H9 (cell line): ENCODE measurements around the gene ARHGAP15. TPM values are rescaled to one million over a fixed set of nuclear protein-coding genes. Genes with fewer than 3 reads are reported as not detected.

Source experiments
- DNase-seq: peaks from one replicate; pipeline ENCODE4 v3.0.0-alpha.2; 2017
- H2AFZ ChIP-seq: one replicate; pipeline ENCODE4 v1.6.1; 2013; ENCODE audit warnings: mild to moderate bottlenecking, low read length, control low read depth, moderate library complexity
- H2AK5ac ChIP-seq: 2 replicates; pipeline ENCODE4 v1.6.1; 2013; ENCODE audit warnings: low read length, control low read depth, mixed read lengths; ENCODE audit not compliant: insufficient read length
- H2BK120ac ChIP-seq: one replicate; pipeline ENCODE4 v1.6.1; 2013; ENCODE audit warnings: low read depth, mild to moderate bottlenecking, low read length, control low read depth, inconsistent platforms; ENCODE audit not compliant: poor library complexity, severe bottlenecking
- H2BK12ac ChIP-seq: 2 replicates; pipeline ENCODE4 v1.6.1; 2013; ENCODE audit warnings: low read length, control low read depth, mixed read lengths, low read depth; ENCODE audit not compliant: insufficient read length
- H2BK15ac ChIP-seq: 2 replicates; pipeline ENCODE4 v1.6.1; 2013; ENCODE audit warnings: low read depth, low read length, control low read depth
- H2BK20ac ChIP-seq: one replicate; pipeline ENCODE4 v1.6.1; 2013; ENCODE audit warnings: low read depth, mild to moderate bottlenecking, low read length, control low read depth, inconsistent platforms; ENCODE audit not compliant: poor library complexity, severe bottlenecking
- H2BK5ac ChIP-seq: 2 replicates; pipeline ENCODE4 v1.6.1; 2013; ENCODE audit warnings: low read length, control low read depth, mixed read lengths; ENCODE audit not compliant: insufficient read length
- H3K14ac ChIP-seq: 2 replicates; pipeline ENCODE4 v1.6.1; 2013; ENCODE audit warnings: low read length, control low read depth; ENCODE audit not compliant: insufficient read depth
- H3K18ac ChIP-seq: 2 replicates; pipeline ENCODE4 v1.6.1; 2013; ENCODE audit warnings: low read depth, mild to moderate bottlenecking, mixed read lengths, low read length, control low read depth; ENCODE audit not compliant: insufficient read length
- H3K23ac ChIP-seq: 2 replicates; pipeline ENCODE4 v1.6.1; 2013; ENCODE audit warnings: low read length, control low read depth, mixed read lengths, low read depth; ENCODE audit not compliant: insufficient read length
- H3K23me2 ChIP-seq: 2 replicates; pipeline ENCODE4 v1.6.1; 2013; ENCODE audit warnings: low read depth, mild to moderate bottlenecking, mixed read lengths, low read length, control low read depth; ENCODE audit not compliant: insufficient read length, poor library complexity, severe bottlenecking
- H3K27ac ChIP-seq: 2 replicates; pipeline ENCODE4 v1.5.1; 2013; ENCODE audit warnings: low read length, control low read depth, mixed read lengths, low read depth; ENCODE audit not compliant: insufficient read length
- H3K27me3 ChIP-seq: 2 replicates; pipeline ENCODE4 v1.6.1; 2013; ENCODE audit warnings: low read length, control low read depth, inconsistent platforms; ENCODE audit not compliant: insufficient read depth
- H3K4ac ChIP-seq: 2 replicates; pipeline ENCODE4 v1.6.1; 2013; ENCODE audit warnings: low read depth, mild to moderate bottlenecking, control low read depth, inconsistent platforms, low read length, moderate library complexity
- H3K4me1 ChIP-seq: 2 replicates; pipeline ENCODE4 v1.6.1; 2013; ENCODE audit warnings: low read length, control low read depth, inconsistent platforms; ENCODE audit not compliant: insufficient read depth
- H3K4me2 ChIP-seq: 2 replicates; pipeline ENCODE4 v1.6.1; 2013; ENCODE audit warnings: low read length, control low read depth, mixed read lengths; ENCODE audit not compliant: insufficient read length, insufficient read depth
- H3K56ac ChIP-seq: 2 replicates; pipeline ENCODE4 v1.6.1; 2013; ENCODE audit warnings: low read depth, mild to moderate bottlenecking, mixed read lengths, low read length, control low read depth; ENCODE audit not compliant: insufficient read length
- H3K79me1 ChIP-seq: 2 replicates; pipeline ENCODE4 v1.6.1; 2013; ENCODE audit warnings: low read depth, mild to moderate bottlenecking, moderate library complexity, low read length, control low read depth, inconsistent platforms; ENCODE audit not compliant: insufficient read depth, poor library complexity, severe bottlenecking
- H3K79me2 ChIP-seq: 2 replicates; pipeline ENCODE4 v1.6.1; 2013; ENCODE audit warnings: low read length, control low read depth, inconsistent platforms; ENCODE audit not compliant: insufficient read depth
- H3K9ac ChIP-seq: 2 replicates; pipeline ENCODE4 v1.6.1; 2013; ENCODE audit warnings: low read length, control low read depth, mixed read lengths; ENCODE audit not compliant: insufficient read length; ENCODE audit errors: extremely low read depth
- H3K9me3 ChIP-seq: one replicate; pipeline ENCODE4 v1.6.1; 2013; ENCODE audit warnings: low read depth, low read length, inconsistent platforms; ENCODE audit not compliant: control insufficient read depth
- H3T11ph ChIP-seq: one replicate; pipeline ENCODE4 v1.6.1; 2013; ENCODE audit warnings: mild to moderate bottlenecking, low read length, control low read depth, inconsistent platforms
- H4K20me1 ChIP-seq: one replicate; pipeline ENCODE4 v1.6.1; 2013; ENCODE audit not compliant: control insufficient read depth, insufficient read length, insufficient read depth
- H4K5ac ChIP-seq: 2 replicates; pipeline ENCODE4 v1.6.1; 2013; ENCODE audit warnings: low read depth, mild to moderate bottlenecking, mixed read lengths, low read length, control low read depth; ENCODE audit not compliant: insufficient read length
- H4K8ac ChIP-seq: replicated peaks from 2 replicates; pipeline ENCODE4 v1.6.1; 2013; ENCODE audit warnings: low read length, control low read depth, mixed read lengths, low read depth; ENCODE audit not compliant: insufficient read length
- H4K91ac ChIP-seq: 2 replicates; pipeline ENCODE4 v1.6.1; 2013; ENCODE audit warnings: low read depth, mild to moderate bottlenecking, moderate library complexity, mixed read lengths, low read length, control low read depth; ENCODE audit not compliant: insufficient read length
- H3K27ac Mint-ChIP-seq, 3 experiments: 2 replicates in 2 of 3; 3 replicates in 1 of 3; pipeline ENCODE4 v1.8.0; 2020 to 2021; ENCODE audit warnings: mixed read lengths in 3 of 3, mild to moderate bottlenecking in 1 of 3, moderate library complexity in 1 of 3
- H3K27me3 Mint-ChIP-seq: 2 replicates; pipeline ENCODE4 v1.8.0; 2021; ENCODE audit warnings: low read depth, mild to moderate bottlenecking, moderate library complexity, mixed read lengths
- H3K36me3 Mint-ChIP-seq, 3 experiments: 2 replicates in 2 of 3; 3 replicates in 1 of 3; pipeline ENCODE4 v1.8.0; 2020 to 2021; ENCODE audit warnings: low read depth in 3 of 3, mixed read lengths in 3 of 3; ENCODE audit not compliant: insufficient read depth in 1 of 3
- H3K4me1 Mint-ChIP-seq, 2 experiments: 2 replicates each; pipeline ENCODE4 v1.8.0; 2020; ENCODE audit warnings: mixed read lengths in 2 of 2
- H3K4me3 Mint-ChIP-seq, 2 experiments: 2 replicates in 1 of 2; 3 replicates in 1 of 2; pipeline ENCODE4 v1.8.0; 2020 to 2021; ENCODE audit warnings: mild to moderate bottlenecking in 2 of 2, mixed read lengths in 2 of 2, moderate library complexity in 1 of 2
- H3K9me3 Mint-ChIP-seq, 2 experiments: 2 replicates in 1 of 2; 3 replicates in 1 of 2; pipeline ENCODE4 v1.8.0; 2020; ENCODE audit warnings: mild to moderate bottlenecking in 2 of 2, mixed read lengths in 2 of 2, moderate library complexity in 1 of 2
- WGBS: extraction: QIAGEN DNeasy Blood & Tissue Kit; methylation state at CpG from one replicate; pipeline ENCODE4 v1.1.7; 2013; ENCODE audit warnings: missing lambda C conversion rate, low lambda C conversion rate, mixed read lengths; ENCODE audit not compliant: insufficient read length; ENCODE audit errors: extremely low coverage; 5-methylcytosine and 5-hydroxymethylcytosine counted together
- total RNA-seq: library from RNA; stranded (reverse); gene quantifications from 2 replicates; pipeline ENCODE4 v1.2.1, GENCODE V29; 2021
- TF ChIP-seq, protein P1 (sequence below): fragments of 200-600 bp; sonication (generic); conservative IDR thresholded peaks from 3 replicates; pipeline ENCODE4 v1.8.0; 2021; ENCODE audit warnings: antibody characterized with exemption, mild to moderate bottlenecking

ARHGAP15 gene
- total RNA-seq, 1 experiment from 2014 or later = not detected

GRCh38 chr2:143668234-143668633 is 539.0 kb downstream of the ARHGAP15 start:
- Histone ChIP-seq H3K79me1 (no peaks in the 10 kb centered on the region), H2AK5ac (no peak overlapping the region), H3K27ac (no peak overlapping the region), H3K9me3 (no peaks in the 10 kb centered on the region), H3T11ph (no peak overlapping the region), H4K91ac (no peak overlapping the region), H3K79me2 (no peaks in the 10 kb centered on the region), H3K27me3 (no peaks in the 10 kb centered on the region), H3K14ac (no peak overlapping the region), H2AFZ (no peak overlapping the region), H2BK5ac (no peak overlapping the region), H3K4ac (no peak overlapping the region), H3K23ac (no peak overlapping the region), H4K5ac (no peak overlapping the region), H4K8ac (no peak overlapping the region), H3K23me2 (no peaks in the 10 kb centered on the region), H2BK120ac (no peak overlapping the region), H3K4me1 (no peaks in the 10 kb centered on the region), H3K9ac (no peak overlapping the region), H2BK15ac (no peak overlapping the region), H2BK20ac (no peak overlapping the region), H3K56ac (no peak overlapping the region), H3K18ac (no peak overlapping the region), H2BK12ac (no peak overlapping the region), H4K20me1 (no peaks in the 10 kb centered on the region), H3K4me2 (no peak overlapping the region)
- Mint-ChIP-seq H3K4me1 (peaks cover 6% of the 10 kb centered on the region in 2 experiments), H3K36me3 (peaks cover 0 to 4% (median 2%) of the 10 kb centered on the region in 3 experiments; a peak in 3 of 7 replicates), H3K4me3 (no peak overlapping the region), H3K9me3 (peaks cover 3 to 5% of the 10 kb centered on the region in 2 experiments; a peak in 4 of 5 replicates), H3K27ac (no peak overlapping the region), H3K27me3 (no peaks in the 10 kb centered on the region)
- DNase-seq = no peak
- TF ChIP-seq, protein P1, sequence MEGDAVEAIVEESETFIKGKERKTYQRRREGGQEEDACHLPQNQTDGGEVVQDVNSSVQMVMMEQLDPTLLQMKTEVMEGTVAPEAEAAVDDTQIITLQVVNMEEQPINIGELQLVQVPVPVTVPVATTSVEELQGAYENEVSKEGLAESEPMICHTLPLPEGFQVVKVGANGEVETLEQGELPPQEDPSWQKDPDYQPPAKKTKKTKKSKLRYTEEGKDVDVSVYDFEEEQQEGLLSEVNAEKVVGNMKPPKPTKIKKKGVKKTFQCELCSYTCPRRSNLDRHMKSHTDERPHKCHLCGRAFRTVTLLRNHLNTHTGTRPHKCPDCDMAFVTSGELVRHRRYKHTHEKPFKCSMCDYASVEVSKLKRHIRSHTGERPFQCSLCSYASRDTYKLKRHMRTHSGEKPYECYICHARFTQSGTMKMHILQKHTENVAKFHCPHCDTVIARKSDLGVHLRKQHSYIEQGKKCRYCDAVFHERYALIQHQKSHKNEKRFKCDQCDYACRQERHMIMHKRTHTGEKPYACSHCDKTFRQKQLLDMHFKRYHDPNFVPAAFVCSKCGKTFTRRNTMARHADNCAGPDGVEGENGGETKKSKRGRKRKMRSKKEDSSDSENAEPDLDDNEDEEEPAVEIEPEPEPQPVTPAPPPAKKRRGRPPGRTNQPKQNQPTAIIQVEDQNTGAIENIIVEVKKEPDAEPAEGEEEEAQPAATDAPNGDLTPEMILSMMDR = no peak
- WGBS = no CpG with 5 or more reads among the region's 2 CpGs
